HepG2 (cell line): Measurements from ENCODE around the gene TSGA10. TPM values are rescaled to one million over a fixed set of nuclear protein-coding genes. Genes with fewer than 3 reads are reported as not detected.

Experiments
- ATF6 ChIP-seq: sonication (generic); formaldehyde crosslinking; conservative IDR thresholded peaks from 2 replicates; pipeline ENCODE4 v1.4.0; 2020; ENCODE audit warnings: missing genetic modification reagents
- BRCA1 ChIP-seq: sonication (generic); formaldehyde crosslinking; IDR thresholded peaks from 2 replicates; pipeline ENCODE4 v1.4.0; 2020; ENCODE audit warnings: missing genetic modification reagents
- ETV5 ChIP-seq: IDR thresholded peaks from 2 replicates; pipeline ENCODE4 v1.6.1; 2018; ENCODE audit warnings: missing biosample characterization, missing genetic modification reagents, inconsistent platforms, borderline replicate concordance
- FOXK2 ChIP-seq: fragments of 450-650 bp; IDR thresholded peaks from 2 replicates; pipeline ENCODE4 v1.6.1; 2016
- KDM5B ChIP-seq: sonication (generic); formaldehyde crosslinking; IDR thresholded peaks from 2 replicates; pipeline ENCODE4 v1.4.0; 2020; ENCODE audit warnings: missing genetic modification reagents, mild to moderate bottlenecking, borderline replicate concordance
- MEF2D ChIP-seq: sonication (generic); formaldehyde crosslinking; IDR thresholded peaks from 2 replicates; pipeline ENCODE4 v1.5.1; 2020; ENCODE audit warnings: mild to moderate bottlenecking, missing genetic modification reagents
- MLLT10 ChIP-seq: sonication (generic); formaldehyde crosslinking; IDR thresholded peaks from 2 replicates; pipeline ENCODE4 v1.4.0; 2020; ENCODE audit warnings: missing genetic modification reagents
- ONECUT2 ChIP-seq: sonication (generic); formaldehyde crosslinking; IDR thresholded peaks from 2 replicates; pipeline ENCODE4 v1.4.0; 2020; ENCODE audit warnings: missing genetic modification reagents
- PPARG ChIP-seq: conservative IDR thresholded peaks from 2 replicates; pipeline ENCODE4 v1.6.1; 2016; ENCODE audit warnings: missing biosample characterization, missing genetic modification reagents
- REL ChIP-seq: sonication (generic); formaldehyde crosslinking; conservative IDR thresholded peaks from 2 replicates; pipeline ENCODE4 v1.8.0; 2022; ENCODE audit warnings: mild to moderate bottlenecking, missing genetic modification reagents, moderate library complexity
- TEAD3 ChIP-seq: optimal IDR thresholded peaks from 2 replicates; pipeline ENCODE3; 2016; ENCODE audit warnings: borderline replicate concordance
- ZMYM3 ChIP-seq: sonication (generic); formaldehyde crosslinking; IDR thresholded peaks from 2 replicates; pipeline ENCODE4 v1.5.1; 2020; ENCODE audit warnings: mild to moderate bottlenecking, missing genetic modification reagents
- ZNF329 ChIP-seq: sonication (generic); formaldehyde crosslinking; IDR thresholded peaks from 2 replicates; pipeline ENCODE4 v1.9.0; 2021; ENCODE audit warnings: low read depth, mild to moderate bottlenecking, missing genetic modification reagents
- ZNF660 ChIP-seq: sonication (generic); formaldehyde crosslinking; IDR thresholded peaks from 2 replicates; pipeline ENCODE4 v1.5.1; 2020; ENCODE audit warnings: mild to moderate bottlenecking, low read depth, missing genetic modification reagents, borderline replicate concordance
- ZNF713 ChIP-seq: sonication (generic); formaldehyde crosslinking; IDR thresholded peaks from 2 replicates; pipeline ENCODE4 v1.4.0; 2020; ENCODE audit warnings: mild to moderate bottlenecking, missing genetic modification reagents
- ZNF749 ChIP-seq: sonication (generic); formaldehyde crosslinking; IDR thresholded peaks from 2 replicates; pipeline ENCODE4 v1.8.0; 2022; ENCODE audit warnings: mild to moderate bottlenecking, missing genetic modification reagents, moderate library complexity, borderline replicate concordance
- ZNF883 ChIP-seq: sonication (generic); formaldehyde crosslinking; IDR thresholded peaks from 2 replicates; pipeline ENCODE4 v1.5.1; 2020; ENCODE audit warnings: mild to moderate bottlenecking, missing genetic modification reagents; ENCODE audit errors: not compliant biosample characterization
- ZSCAN20 ChIP-seq: sonication (generic); formaldehyde crosslinking; IDR thresholded peaks from 2 replicates; pipeline ENCODE4 v1.4.0; 2020; ENCODE audit warnings: missing genetic modification reagents, mild to moderate bottlenecking, borderline replicate concordance
- polyA plus RNA-seq, 8 experiments: library from polyadenylated mRNA; depleted of rRNA in 3 of 8; stranded (reverse) in 7 of 8; unstranded in 1 of 8; fragments of >200 nt; fragmentation: Illumina TruSeq in 4 of 8; extraction: Trizol in 4 of 8; gene quantifications; 2 replicates each; pipeline versions ENCODE4 v1.2.1 to v1.2.3, GENCODE V29; 2011 to 2016; ENCODE audit warnings: low read depth in 4 of 8, missing spikeins in 1 of 8, mixed read lengths in 1 of 8; ENCODE audit not compliant: insufficient read depth in 1 of 8
- total RNA-seq, 5 experiments: library from RNA; depleted of rRNA; stranded (reverse); fragments of >200 nt; fragmentation: Illumina TruSeq; extraction: Trizol; gene quantifications; 2 replicates each; pipeline ENCODE4 v1.2.3, GENCODE V29; 2016; ENCODE audit warnings: low read depth in 1 of 5
- TF ChIP-seq, protein P1 (sequence below): IDR thresholded peaks from 2 replicates; pipeline ENCODE4 v1.6.1; 2016; ENCODE audit warnings: low read depth, borderline replicate concordance
- TF ChIP-seq, protein P2 (sequence below): sonication (generic); formaldehyde crosslinking; IDR thresholded peaks from 2 replicates; pipeline ENCODE4 v1.5.0; 2020; ENCODE audit warnings: mild to moderate bottlenecking, missing genetic modification reagents, moderate library complexity
- TF ChIP-seq, protein P3 (sequence below): sonication (generic); formaldehyde crosslinking; IDR thresholded peaks from 2 replicates; pipeline ENCODE4 v1.5.1; 2020; ENCODE audit warnings: mild to moderate bottlenecking, missing genetic modification reagents, borderline replicate concordance
- TF ChIP-seq, protein P4 (sequence below): sonication (generic); formaldehyde crosslinking; IDR thresholded peaks from 2 replicates; pipeline ENCODE4 v1.4.0; 2020; ENCODE audit warnings: missing genetic modification reagents, mild to moderate bottlenecking, borderline replicate concordance

TSGA10 gene
- total and polyA plus RNA-seq, 2 of the 13 experiments (the other 11 are each of a cell fraction or from before 2014, with no cell fraction given), result 4.7 to 13.1 TPM

DNA sequence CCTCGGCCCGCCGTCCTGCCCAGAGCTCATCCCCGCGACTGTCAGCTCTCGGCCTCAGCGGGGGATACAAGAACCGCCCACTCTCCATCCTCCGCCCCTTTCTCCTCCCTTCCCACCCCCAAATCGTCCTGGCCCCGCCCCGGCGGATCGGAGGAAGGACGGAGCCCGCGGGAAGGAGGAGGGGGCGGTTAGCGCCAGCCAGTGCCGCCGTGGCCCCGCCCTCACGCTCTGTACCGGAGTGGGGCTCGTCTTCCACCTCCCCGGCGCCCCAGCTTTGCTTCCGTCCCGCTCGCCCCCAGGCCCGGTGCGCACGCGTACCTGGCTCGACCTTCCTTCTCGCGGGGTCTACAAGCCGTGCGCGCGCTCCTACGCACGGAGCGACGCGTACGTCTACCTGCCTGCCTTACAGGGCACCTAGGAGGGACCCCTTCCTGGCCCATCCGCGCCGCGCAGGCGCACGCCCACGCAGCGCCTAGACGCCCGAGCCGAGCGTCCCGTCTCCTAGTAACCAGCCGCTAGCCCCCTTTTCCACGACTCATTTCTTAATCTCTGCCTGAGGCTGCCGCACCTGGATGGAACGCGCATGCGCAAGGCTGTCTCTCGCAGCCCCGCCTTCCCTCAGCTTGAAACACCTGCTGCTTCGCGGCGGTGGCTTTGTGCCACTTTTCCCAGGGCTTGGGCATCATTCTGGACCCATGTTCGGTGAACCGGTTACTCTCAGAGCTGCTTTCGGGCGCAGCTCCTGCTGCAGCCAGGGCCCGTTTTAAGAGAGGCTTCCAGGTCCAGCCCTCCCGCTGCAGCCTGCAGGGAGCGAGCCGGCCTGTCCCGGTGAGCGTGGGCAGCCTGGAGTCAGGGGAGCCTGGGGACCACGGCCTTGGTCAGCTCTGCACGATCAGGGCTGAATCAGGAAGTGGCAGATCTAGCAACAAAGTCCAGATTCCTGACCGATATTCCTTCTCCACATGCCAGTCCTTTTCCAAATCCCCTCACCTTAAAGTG lies 13.3 kb downstream of the TSGA10 start, which contains the start of gene C2orf15 (continued):
- TF ChIP-seq, protein P1, sequence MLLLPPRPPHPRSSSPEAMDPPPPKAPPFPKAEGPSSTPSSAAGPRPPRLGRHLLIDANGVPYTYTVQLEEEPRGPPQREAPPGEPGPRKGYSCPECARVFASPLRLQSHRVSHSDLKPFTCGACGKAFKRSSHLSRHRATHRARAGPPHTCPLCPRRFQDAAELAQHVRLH (CRISPR knock-in tag), result peak; percentile 81; the same call in 1 of the 2 replicates
- TF ChIP-seq ZNF749 (CRISPR knock-in tag) (0 out of 2 replicates have a peak, but pooled peaks have one; percentile 53), TEAD3 (CRISPR knock-in tag) (no peak), BRCA1 (CRISPR knock-in tag) (peak; percentile 54; the same call in 1 of the 2 replicates), MEF2D (CRISPR knock-in tag) (peak; percentile 84), ZNF660 (CRISPR knock-in tag) (peak; percentile 82; the same call in 1 of the 2 replicates), ZMYM3 (CRISPR knock-in tag) (peak; percentile 55; the same call in 1 of the 2 replicates), PPARG (CRISPR knock-in tag) (0 out of 2 replicates have a peak, but pooled peaks have one; percentile 4), ATF6 (CRISPR knock-in tag) (0 out of 2 replicates have a peak, but pooled peaks have one; percentile 19), ZNF883 (CRISPR knock-in tag) (peak; percentile 81), ONECUT2 (CRISPR knock-in tag) (no peak), KDM5B (CRISPR knock-in tag) (peak; percentile 95), FOXK2 (no peak), ETV5 (peak; percentile 75), ZNF329 (no peak), REL (peak; percentile 95), MLLT10 (no peak), ZSCAN20 (CRISPR knock-in tag) (peak; percentile 86; the same call in 1 of the 2 replicates), ZNF713 (0 out of 2 replicates have a peak, but pooled peaks have one; percentile 76)
- TF ChIP-seq, protein P2, sequence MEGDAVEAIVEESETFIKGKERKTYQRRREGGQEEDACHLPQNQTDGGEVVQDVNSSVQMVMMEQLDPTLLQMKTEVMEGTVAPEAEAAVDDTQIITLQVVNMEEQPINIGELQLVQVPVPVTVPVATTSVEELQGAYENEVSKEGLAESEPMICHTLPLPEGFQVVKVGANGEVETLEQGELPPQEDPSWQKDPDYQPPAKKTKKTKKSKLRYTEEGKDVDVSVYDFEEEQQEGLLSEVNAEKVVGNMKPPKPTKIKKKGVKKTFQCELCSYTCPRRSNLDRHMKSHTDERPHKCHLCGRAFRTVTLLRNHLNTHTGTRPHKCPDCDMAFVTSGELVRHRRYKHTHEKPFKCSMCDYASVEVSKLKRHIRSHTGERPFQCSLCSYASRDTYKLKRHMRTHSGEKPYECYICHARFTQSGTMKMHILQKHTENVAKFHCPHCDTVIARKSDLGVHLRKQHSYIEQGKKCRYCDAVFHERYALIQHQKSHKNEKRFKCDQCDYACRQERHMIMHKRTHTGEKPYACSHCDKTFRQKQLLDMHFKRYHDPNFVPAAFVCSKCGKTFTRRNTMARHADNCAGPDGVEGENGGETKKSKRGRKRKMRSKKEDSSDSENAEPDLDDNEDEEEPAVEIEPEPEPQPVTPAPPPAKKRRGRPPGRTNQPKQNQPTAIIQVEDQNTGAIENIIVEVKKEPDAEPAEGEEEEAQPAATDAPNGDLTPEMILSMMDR, result no peak; the same call in 1 of the 2 replicates
- TF ChIP-seq, protein P3, sequence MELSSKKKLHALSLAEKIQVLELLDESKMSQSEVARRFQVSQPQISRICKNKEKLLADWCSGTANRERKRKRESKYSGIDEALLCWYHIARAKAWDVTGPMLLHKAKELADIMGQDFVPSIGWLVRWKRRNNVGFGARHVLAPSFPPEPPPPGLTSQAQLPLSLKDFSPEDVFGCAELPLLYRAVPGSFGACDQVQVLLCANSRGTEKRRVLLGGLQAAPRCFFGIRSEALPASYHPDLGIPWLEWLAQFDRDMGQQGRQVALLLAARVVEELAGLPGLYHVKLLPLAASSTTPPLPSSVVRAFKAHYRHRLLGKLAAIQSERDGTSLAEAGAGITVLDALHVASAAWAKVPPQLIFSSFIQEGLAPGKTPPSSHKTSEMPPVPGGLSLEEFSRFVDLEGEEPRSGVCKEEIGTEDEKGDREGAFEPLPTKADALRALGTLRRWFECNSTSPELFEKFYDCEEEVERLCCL (CRISPR knock-in tag), result peak; percentile 80; the same call in 1 of the 2 replicates
- TF ChIP-seq, protein P4, sequence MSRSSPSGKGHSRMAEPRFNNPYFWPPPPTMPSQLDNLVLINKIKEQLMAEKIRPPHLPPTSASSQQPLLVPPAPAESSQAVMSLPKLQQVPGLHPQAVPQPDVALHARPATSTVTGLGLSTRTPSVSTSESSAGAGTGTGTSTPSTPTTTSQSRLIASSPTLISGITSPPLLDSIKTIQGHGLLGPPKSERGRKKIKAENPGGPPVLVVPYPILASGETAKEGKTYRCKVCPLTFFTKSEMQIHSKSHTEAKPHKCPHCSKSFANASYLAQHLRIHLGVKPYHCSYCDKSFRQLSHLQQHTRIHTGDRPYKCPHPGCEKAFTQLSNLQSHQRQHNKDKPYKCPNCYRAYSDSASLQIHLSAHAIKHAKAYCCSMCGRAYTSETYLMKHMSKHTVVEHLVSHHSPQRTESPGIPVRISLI (CRISPR knock-in tag), result peak; percentile 25
